SHP77 (cell line): Measurements from ENCODE around the gene MGLL.

Source experiments
- DNase-seq, 2 experiments: peaks; one replicate each; lab custom pipeline; 2025; lab: John Stamatoyannopoulos, UW

MGLL gene

DNA sequence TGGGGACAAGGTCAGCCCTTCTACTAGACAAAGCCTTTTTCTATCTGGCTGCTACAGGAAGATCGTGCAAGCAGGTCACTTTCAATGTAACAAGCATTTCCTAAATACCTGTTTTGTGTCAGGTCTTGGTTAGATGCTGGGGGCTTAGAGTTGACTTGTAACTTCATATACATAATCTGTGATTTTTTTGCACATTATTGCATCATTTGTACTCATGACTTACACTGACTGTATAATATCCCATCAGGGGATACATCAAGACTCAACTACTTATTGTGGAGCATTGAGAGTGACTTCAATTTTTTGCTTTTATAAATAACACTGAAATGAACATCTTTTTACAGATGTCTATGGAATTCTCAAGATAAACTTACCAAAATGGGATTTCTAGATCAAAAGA, 80.6 kb downstream of the MGLL start:
- DNase-seq: no peak

DNA sequence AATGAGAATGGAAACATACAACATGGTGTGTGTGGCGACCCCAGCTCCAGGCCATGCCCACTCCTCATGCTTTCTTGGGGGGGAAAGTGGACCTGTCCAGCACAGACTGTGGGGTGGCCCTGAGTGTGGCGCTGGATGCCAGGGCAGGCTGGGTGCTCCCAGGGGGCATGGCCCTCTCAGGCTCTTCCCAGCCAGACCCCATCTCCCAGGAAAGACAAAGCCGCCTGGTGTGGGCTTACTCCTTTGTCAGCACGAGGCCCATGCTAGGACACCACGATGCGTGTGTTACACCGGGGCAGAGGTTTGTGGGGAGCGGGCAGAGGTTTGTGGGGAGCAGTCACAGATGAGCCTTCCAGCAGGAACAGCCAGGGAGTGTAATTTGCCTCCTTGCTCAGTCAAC, 81.1 kb downstream of the MGLL start:
- no peak for DNase-seq

DNA sequence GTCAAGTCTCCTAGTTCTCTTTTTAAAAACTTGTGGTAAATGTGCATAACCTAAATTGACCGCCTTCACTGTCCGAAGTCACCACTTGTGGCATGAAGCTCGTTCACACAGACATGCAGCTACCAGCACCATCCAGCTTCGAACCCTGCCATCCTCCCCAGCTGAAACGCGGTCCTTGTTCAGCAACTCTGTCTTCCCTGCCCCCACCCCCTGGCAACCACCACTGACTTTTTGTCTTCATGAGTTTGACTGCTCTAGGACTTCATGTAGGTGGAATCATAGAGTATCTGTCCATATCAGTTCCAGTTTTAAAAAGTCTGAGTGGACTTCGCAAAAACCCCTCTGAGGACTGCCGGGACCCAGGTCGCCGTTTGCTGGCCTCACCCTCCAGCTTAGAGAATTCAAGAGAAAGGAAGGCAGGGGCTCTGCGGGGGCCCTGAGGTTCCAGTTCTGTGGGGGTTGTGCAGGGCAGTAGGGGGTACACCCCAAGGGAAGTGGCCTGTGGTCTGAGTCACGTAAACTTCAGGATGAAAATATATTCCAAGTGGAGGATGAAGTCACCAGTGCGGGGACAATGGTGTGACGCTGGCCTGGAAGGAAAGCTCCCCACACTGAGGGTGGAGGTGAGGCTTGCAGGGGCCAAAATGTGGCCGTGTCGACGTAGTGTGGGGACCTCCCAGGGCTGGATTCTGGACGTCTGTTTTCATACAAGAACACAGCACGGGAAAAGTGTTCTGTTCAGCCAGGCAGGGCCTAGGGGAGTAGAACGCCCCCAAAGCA, 82.0 kb downstream of the MGLL start:
- DNase-seq: no peak

DNA sequence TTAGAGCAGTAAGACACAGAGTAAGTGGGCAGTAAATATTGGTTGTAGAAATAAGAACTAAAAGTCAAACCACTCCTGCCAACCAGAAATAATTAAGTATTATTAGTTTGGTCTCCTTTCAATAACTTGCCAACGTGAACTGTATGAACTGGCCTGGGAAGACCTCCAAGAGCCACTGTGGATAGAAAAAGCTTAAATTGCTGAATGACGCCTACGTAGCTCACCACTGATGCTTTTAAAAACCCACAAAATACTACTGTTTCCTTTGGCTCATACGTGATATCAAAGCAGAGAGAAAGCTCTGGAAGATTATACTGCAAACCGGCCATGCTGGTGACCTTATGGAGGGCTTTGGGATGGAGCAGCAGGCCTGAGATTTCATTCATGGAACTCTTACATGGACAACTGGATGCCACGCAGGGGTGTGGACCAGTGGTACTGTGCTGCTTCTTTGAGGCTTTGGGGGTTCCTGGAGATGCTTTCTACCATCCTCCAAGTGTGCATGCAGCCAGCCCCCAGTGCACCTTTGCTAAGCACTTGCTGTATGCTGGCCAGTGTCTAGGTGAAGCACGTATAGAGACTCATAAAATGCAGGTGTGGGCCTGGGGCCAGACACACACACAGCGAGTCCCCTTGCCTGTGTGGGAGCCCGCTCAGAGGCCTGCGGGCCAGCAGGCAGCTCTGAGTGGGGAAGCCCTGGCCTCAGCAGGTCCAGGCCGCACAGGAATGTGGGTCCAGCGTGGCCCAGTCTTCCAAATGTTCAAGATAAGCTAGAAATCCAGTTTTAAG, 82.8 kb downstream of the MGLL start:
- DNase-seq: no peak

DNA sequence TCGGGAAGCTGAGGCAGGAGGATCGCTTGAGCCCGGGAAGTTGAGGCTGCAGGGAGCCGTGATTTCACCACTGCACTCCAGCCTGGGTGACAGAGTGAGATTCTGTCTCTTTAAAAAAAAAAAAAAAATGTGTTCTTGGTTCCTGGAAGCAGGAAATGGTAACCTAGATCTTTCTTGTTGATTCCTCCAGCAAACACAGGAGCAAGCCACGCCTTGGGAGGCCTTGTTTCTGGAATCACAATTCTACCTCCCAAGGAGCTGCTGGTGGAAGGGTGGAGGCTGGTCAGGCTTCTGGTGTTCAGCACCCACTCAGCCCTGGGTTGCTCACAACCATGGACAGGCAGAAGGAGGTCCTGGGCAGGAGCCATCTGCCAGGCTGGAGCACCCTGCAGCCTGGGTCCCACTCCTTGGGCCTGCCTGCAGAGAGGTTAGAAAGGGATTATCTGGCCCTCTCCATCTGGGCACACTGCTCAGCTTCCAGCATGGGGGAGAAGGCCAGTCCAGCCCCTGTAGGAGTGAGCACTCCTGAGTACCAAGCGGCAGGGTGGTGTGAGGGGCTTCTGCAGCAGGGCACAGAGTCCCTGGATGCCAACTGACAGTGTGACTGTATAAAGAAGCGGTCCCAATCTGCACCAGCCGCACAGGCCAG, 84.0 kb downstream of the MGLL start:
- DNase-seq: no peak

DNA sequence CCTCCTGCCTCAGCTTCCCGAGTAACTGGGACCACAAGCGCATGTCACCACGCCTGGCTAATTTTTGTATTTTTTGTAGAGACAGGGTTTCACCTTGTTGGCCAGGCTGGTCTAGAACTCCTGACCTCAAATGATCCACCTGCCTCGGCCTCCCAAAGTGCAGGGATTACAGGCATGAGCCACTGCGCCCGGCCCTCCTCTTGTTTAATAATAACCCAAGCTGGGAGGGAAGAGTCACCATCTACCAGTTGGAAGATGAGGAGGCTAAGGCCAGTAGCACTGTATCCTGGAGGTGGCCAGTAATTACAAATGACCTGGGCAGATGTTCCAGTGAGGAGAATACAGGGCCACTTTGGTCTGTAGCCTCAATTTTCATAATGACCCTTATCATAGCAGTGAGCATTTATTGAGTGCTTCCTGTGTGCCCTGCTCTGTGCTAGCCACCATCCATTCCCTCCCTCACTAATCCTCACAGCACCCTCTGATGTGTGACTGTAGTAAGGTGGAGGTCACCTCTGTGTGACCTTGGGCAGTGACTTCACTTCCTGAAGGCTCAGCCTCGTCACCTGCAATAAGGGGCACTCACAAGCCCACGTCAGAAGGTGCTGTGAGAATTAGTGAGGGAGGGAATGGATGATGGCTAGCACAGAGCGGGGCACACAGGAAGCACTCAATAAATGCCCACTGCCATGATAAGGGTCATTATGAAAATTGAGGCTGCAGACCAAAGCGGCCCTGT, 85.3 kb downstream of the MGLL start:
- DNase-seq: no peak

DNA sequence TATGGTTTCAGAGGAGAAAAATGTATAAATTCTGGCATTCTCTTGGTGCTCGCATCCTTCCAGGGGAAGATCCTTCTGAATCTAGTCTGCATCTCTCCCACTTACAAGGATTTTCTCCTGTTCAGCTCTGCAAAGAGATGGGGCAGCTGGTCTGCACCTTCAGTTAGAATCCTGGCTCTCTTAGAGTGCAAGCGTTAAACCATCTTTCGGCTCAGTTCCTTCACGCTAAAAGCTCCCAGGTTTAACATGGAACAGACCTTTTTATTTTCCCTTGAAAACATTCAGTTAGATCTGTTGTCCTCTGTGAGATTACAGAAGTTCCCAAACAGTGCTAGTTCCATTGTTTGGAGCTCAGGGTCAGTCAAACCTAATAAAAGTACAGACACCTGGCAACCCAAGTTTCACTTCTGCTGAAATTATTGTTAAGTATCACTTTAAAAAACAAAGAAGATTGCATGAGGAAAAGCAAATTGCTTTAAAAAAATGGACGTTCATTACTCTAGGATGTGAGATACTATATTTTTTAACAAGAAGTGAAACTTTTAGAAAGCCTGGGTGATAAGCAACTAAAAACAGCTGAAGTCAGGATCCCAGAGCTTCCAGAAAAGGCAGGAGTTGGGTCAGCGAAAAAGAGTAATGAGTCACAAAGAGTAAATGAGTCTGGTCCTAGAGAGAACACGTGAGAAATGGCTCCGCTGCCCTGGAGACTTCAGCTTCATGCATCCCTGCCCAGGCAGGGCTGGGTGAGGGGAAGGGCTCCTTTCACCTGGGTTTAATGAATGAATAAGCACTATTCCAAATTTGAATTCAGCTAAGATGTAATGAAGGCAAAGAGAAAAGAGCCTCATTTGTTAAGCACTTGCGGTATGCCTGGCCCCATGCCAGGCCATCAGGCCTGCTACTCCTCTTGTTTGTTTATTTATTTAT, 86.3 kb downstream of the MGLL start:
- DNase-seq: no peak

DNA sequence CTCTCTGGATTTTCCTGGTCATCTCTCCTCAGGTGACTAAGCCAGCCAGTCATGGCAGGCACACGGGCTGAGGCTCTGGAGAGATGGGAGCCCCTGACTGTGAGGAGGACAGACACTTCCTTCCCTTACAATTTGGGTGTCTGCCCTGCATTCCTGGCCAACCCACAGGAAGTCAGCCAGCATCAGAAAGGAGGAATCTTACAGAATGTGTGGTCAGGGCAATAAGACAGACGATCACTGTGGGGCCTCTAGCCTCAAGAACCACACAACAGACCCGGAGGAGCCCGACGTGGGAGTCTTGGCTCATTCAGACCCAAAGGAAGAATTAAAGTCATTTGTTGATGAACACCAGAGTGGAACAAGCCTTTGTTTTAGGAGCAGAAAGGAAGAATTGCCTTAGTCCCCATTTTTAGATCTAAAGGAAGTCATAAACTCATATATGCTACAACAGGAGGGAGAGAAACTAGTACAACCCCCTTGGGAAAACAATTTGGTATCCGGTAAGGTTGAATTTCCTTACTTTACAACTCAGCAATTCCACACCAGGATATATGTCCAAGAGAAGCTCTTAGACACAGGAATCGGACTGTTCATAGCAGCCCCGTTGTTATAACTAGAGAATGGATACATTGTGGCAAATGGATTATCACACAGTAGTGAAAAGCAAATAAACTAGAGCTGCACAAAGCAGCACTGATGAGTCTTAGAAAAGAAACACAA, 87.4 kb downstream of the MGLL start:
- DNase-seq: no peak

DNA sequence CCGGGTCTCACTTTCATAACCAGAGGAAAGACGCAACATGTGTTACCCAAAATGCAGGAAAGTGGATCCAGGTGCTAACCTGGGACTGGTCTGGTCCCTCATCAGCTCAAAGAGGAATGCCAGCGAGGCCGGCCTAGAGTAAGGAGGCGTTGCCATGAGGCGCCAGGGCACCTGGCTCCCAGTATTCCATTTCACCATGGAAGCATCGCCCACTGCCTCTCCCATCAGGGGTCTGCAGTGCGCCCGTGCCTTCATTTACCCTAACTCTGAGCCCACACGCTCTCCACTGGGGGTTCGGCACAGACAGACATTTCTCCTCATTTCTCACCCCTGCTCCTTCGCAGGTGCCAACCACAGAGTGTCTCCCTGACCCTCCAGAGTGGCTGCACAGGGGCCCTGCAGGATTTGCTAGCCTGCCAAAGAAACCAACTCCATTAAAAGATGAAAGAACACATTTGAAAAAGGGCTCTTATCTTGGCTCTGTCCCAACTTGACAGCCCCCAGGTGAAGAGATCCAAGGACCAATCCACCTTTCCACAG, 88.1 kb downstream of the MGLL start:
- no peak for DNase-seq

DNA sequence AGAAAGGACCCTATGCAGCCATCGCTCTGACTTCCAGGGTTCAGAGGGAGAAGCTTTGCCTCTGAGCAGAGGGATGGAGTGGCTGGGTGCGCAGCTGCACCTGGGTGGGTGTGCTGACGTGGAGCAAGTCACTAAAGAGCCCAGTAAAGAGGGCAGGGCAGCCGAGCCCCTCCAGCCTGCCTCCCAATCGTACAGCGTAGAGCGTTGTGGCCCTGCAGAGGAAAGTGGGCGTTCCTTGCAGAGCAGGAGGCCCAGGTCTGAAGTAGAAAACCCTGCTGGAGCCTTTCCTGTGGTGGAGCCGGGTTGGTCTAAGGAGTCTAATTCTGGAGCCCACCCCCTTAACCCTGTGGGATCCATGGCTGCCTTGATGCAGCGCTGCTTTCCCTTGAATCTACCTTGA, 88.5 kb downstream of the MGLL start:
- DNase-seq: no peak

DNA sequence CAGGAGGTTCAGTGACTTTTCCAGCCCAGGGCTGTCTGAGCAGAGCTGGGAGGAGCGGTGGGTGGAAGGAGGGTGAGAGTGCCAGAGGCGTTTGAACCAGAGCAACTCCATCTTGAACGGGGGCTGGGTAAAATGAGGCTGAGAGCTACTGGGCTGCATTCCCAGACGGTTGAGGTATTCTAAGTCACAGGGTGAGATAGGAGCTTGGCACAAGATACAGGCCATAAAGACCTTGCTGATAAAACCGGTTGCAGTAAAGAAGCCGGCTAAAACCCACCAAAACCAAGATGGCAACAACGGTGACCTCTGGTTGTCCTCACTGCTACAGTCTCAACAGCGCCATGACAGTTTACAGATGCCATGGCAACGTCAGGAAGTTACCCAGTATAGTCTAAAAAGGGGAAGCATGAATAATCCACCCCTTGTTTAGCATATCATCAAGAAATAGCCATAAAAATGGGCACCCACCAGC, 89.4 kb downstream of the MGLL start:
- DNase-seq: no peak

DNA sequence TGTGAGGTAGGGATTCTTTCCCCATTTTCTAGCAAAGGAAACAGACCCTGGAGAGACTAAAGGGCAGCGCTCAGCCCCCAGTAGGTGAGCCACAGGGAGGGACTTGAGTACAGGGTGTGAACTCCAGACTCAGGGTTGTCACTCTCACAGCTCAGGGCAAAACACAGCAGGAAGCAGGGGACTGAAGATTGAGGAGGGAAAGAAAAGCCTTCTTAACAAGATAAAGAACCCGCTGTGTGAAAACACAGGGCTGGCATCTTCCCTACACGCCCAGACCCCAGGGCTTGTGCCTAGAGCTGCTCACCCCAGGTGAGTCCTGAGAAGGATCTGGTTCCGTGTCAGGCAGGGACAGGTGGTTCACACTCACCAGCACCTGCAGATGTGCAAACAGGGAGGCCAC, 90.0 kb downstream of the MGLL start:
- DNase-seq: no peak

DNA sequence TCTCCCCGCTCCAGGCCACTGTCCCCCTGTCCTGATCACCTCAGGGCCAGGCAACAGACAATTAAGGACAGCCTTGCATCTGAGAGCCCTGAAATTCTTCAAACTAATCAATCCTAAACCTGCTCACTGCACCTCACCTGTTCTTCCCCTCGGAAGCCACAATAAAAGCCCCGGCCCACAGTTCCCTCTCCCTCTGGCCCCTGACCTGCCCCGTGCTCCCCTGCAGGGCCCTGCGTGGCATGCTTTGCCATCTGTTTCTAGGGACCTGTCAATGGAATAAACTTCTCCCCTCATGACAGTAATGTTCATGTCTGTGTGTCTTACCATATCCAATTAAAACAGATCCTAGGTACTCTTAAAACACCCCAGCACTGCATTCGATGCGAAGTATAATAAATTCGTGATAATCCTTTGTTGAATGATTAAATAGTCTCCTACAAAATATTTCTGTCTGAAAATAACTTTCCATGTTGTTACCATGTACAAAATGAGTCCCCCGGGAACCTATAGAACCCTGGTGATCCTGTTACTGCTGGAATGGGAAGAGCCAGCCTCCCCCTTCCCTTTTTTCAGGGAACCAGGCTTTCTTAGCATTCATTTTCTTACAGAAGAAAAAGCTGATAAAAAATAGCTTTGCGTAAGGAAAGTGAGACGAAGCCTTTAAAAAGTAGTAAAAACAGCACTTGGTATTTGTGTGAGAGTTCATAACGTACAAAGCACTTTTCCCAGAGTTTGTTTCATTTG, 90.6 kb downstream of the MGLL start:
- no peak for DNase-seq

DNA sequence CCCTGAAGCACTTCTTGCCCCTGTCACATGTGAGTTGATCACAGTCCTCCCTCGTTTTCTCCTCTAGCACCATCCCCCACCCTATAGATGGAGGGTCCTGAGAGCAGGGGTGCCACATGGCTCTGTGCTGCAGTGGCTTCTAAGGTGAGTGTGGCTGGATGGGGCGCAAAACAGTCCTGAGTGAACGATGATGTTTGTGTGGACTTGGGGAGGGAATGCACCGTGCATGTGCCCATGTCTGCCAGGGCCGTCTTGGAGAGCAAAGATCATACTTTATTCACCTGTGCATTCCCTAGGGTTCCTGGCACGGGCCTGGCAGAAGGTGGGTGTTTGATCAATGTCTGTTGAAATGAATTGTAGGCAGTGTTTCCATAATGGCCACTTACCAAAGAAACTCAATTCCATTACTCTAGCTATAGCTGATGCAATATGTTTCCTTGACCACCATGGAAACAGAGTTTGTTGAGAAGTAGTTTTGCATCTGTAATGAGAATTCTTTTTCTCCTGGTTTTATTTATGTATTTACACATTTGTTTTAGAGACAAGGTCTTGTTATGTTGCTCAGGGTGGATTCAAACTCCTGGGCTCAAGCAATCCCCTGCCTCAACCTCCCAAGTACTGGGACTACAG, 91.5 kb downstream of the MGLL start:
- no peak for DNase-seq

DNA sequence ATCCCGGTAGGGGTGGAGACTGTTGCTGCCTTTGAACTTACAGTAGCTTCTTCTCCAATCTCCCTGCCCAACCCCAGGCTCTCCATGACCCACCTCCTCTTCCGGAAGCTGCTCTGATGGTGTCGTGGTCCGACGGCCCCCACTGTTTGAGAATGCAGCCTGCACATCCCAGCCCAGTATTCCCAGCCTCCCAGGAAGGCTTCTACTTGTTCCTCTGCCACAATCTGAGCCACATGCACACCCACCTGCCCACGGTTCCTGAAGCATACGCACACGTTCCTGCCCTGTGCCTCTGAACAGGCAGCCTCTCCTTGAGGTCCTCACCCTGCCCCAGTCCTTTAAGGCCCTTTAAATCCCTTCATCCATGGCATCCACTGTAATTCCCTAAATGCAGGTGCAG, 92.1 kb downstream of the MGLL start:
- DNase-seq: no peak

DNA sequence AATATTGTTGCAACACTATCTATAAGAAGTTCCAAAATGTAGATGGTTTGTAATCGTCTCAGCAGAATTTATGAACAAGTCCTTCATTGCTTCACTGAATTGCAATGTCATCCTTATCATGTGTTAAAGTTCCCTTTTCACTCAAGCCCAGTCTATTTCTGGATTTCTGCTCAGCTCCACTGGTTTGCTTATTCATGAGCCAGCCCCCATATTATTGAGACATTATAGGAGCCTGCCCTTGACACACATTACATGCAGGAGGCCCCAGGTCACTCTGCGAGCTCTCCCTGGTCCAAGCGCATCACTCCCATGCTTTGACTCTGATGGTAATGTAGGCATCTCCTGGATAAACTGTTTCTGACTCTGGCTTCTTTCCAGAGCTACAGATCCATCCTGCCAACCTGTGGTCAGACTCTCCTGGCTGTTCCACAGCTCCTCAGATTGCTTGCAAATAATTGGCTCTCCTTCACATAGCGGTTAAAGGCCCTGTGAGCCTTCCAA, 92.7 kb downstream of the MGLL start:
- DNase-seq: no peak

DNA sequence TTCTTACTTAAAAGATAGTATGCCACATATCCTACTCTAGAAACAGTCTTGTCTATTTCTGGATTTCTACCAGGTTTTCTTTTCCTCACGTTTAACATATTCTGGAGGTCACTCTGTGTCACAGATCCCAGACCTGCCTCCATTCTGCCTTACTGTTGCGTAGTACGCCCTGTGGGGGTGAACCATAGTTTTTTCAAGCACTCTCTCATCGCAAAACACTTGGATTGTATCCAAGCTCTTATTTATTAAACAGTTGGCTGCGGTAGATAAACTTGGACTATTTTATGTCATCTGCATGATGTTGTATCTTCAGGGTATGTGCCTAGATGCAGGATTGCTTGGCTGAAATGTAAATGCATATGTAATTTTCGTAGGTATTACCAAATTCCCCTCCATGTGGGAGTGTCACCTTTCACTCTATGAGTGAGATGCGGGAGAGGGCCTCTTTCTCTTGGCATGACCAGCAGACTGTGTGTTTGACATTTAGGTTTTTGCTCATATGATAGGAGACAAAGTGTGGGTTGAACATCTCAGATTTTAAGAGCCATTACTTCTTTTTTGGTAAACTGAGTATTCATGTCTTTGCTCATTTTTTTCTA, 93.8 kb downstream of the MGLL start:
- DNase-seq: no peak

DNA sequence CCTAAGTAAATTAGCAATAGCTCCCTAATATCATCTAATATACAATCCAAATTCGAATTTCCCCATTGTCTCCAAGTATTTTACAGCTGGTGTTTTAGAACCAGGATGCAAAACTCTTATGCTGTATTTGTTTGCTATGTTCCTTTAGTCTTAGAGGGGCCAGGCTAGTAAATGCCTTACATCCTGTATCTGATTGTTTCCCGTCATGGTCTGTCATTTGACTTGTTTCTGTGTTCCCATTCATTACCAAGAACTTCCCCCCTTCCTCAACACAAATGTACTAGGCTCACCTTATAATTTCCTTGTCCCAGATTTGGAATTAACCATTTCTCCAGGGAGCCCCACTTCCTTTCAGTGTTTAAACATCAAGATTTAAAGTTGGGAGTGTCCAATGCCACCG, 95.4 kb downstream of the MGLL start:
- DNase-seq: no peak
